Body of pancreas (tissue), 4 donors: ENCODE measurements around the gene ACTN2.

Experiments
- POLR2A ChIP-seq, 3 donors: fragments of 450-650 bp; IDR thresholded peaks; one replicate each; pipeline ENCODE4 v1.6.1; 2016; ENCODE audit warnings: antibody characterized with exemption in 3 of 3, mild to moderate bottlenecking in 2 of 3
- TF ChIP-seq, protein P1 (sequence below), 7 experiments: fragments of 450-650 bp in 4 of 7; fragments of 200-600 bp in 3 of 7; sonication (generic) in 3 of 7; IDR thresholded peaks; one replicate each; pipeline ENCODE4 v1.5.1; 2016 to 2019; ENCODE audit warnings: antibody characterized with exemption in 7 of 7

DNA sequence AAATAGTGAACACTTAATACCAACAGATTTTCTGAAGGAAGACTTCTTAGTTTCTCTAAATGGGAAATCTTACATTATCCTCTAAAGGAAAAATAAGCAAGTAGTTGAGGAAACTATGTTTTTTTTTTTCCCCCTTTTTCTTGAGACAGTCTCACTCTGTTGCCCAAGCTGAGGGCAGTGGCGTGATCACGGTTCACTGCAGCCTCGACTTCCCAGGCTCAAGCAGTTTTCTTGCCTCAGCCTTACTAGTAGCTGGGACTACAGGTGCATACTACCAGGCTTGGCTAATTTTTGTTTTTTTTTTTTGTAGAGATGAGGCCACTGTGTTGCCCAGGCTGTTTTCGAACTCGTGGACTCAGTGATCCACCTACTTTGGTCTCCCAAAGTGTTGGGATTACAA is 112.7 kb downstream of the ACTN2 start:
- TF ChIP-seq, protein P1, sequence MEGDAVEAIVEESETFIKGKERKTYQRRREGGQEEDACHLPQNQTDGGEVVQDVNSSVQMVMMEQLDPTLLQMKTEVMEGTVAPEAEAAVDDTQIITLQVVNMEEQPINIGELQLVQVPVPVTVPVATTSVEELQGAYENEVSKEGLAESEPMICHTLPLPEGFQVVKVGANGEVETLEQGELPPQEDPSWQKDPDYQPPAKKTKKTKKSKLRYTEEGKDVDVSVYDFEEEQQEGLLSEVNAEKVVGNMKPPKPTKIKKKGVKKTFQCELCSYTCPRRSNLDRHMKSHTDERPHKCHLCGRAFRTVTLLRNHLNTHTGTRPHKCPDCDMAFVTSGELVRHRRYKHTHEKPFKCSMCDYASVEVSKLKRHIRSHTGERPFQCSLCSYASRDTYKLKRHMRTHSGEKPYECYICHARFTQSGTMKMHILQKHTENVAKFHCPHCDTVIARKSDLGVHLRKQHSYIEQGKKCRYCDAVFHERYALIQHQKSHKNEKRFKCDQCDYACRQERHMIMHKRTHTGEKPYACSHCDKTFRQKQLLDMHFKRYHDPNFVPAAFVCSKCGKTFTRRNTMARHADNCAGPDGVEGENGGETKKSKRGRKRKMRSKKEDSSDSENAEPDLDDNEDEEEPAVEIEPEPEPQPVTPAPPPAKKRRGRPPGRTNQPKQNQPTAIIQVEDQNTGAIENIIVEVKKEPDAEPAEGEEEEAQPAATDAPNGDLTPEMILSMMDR (IDR thresholded peaks at IDR 0.05), result no peak
- TF ChIP-seq POLR2A (IDR thresholded peaks at IDR 0.05), result no peak
